Right cardiac atrium (tissue), 5 donors: ENCODE measurements around the gene FUT1. TPM values are rescaled to one million over a fixed set of nuclear protein-coding genes. Genes with fewer than 3 reads are reported as not detected.
A peak's percentile ranks its signal among the peaks of the same experiment; 100 is the strongest.
"Not testable (repeated sequence)": the region's sequence is repeated elsewhere in the genome, so short reads cannot be mapped to it uniquely, and the experiment has no call there.

Experiments
- ATAC-seq, 2 donors: fragments of 200-7000 bp; cut with Tn5 transposase; one replicate each; pipeline versions ENCODE4 v1.8.0 to v1.9.1; 2020; ENCODE audit warnings: moderate library complexity in 2 of 2, mild to moderate bottlenecking in 1 of 2
- DNase-seq, 3 donors: peaks; one replicate each; pipeline ENCODE4 v3.0.0-alpha.2; 2020
- H3K27ac ChIP-seq: one replicate; pipeline ENCODE4 v1.5.1; 2013; ENCODE audit warnings: mild to moderate bottlenecking, low read length, control low read depth, moderate library complexity
- H3K27me3 ChIP-seq: one replicate; pipeline ENCODE4 v1.6.1; 2013; ENCODE audit not compliant: control insufficient read depth, insufficient read depth
- H3K4me1 ChIP-seq: one replicate; pipeline ENCODE4 v1.6.1; 2013; ENCODE audit warnings: low read length; ENCODE audit not compliant: control insufficient read depth, insufficient read depth
- H3K4me3 ChIP-seq: one replicate; pipeline ENCODE4 v1.5.1; 2013; ENCODE audit warnings: low read length, control low read depth
- H3K9me3 ChIP-seq: one replicate; pipeline ENCODE4 v1.6.1; 2013; ENCODE audit warnings: low read length; ENCODE audit not compliant: control insufficient read depth
- WGBS: extraction: QIAGEN DNeasy Blood & Tissue Kit; methylation state at CpG from one replicate; pipeline ENCODE4 v1.1.7; 2013; 5-methylcytosine and 5-hydroxymethylcytosine counted together
- intact Hi-C, 4 donors: fragments of 100-400 bp; cut with DNase I; formaldehyde crosslinking; loops; one replicate each; pipeline versions ENCODE4 v1.11.0 to v1.14.0; 2022 to 2023
- polyA plus RNA-seq: library from polyadenylated mRNA; stranded (reverse); fragments of 200-250 nt; gene quantifications from one replicate; pipeline ENCODE4 v1.2.3, GENCODE V29; 2013
- total RNA-seq, 4 donors: library from RNA; stranded (reverse); fragmentation: NEBNext Ultra II Directional; extraction: Animal tissue kit (Norgen Biotek cat#: 25700); gene quantifications; one replicate each; pipeline ENCODE4 v1.2.1, GENCODE V29; 2021
- donor health status: healthy with polysubstance abuse.
- donor health status: DM: no; HTN: yes; CAD: no.
- donor health status: DM: no; HTN: no; CAD: no.
- donor health status: DM: no; HTN: yes; CAD: no; lungs with severe emphysema.
- donor health status: DM: yes; HTN: yes; CAD: no.

The FUT1 gene
- total and polyA plus RNA-seq, 5 donors, result 2.2 to 4.0 (median 2.7) TPM

DNA sequence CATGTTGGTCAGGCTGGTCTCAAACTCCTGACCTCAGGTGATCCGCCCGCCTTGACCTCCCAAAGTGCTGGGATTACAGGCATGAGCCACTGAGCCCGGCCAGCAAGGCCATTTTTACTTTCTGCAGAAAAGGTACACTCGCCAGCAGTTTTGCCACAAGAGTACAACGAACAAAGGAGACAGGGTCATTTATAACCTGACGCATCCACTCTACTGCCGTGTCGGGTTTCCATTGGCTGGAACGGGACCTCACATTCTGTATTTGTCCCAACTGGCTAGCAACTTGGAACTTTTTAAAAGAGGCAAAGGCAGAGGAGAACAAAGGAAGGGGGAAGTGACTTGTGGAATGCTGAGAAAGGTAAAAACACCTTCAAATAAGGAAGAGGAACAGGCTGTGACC lies 34.9 kb upstream of the FUT1 start:
- not testable (repeated sequence) for H3K27me3 ChIP-seq, H3K27ac ChIP-seq, H3K4me3 ChIP-seq, ATAC-seq, H3K4me1 ChIP-seq, H3K9me3 ChIP-seq
- peak in 1 of 3 donors; percentile 12 for DNase-seq
- 91% methylated on average over 9 of the region's 9 CpGs for WGBS
- intact Hi-C loops, result loop anchor here in 1 of 4 donors (5.0 kb wide), 1 partner anchor 55 kb away; no protein-coding TSS in a partner anchor

DNA sequence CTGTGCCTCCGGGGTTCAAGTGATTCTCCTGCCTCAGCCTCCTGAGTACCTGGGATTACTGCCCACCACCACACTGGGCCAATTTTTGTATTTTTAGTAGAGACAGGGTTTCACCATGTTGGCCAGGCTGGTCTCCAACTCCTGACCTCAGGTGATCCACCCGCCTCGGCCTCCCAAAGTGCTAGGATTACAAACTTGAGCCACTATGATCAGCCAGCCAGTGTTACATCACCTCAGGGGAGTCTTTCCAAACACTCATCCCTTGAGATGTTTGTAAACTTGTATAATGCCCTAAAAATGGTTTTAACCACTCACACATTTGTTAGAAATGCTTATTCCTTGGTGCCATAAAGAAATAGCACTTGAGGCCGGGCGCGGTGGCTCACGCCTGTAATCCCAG lies 34.0 kb upstream of the FUT1 start:
- H3K27me3 ChIP-seq, H3K4me3 ChIP-seq, ATAC-seq, H3K9me3 ChIP-seq, H3K27ac ChIP-seq, H3K4me1 ChIP-seq: not testable (repeated sequence)
- 93% methylated on average over 7 of the region's 7 CpGs for WGBS
- peak in 1 of 3 donors; percentile 34 for DNase-seq
- intact Hi-C loops, result loop anchor here in 1 of 4 donors (5.0 kb wide), 1 partner anchor 56 kb away; no protein-coding TSS in a partner anchor

GRCh38 chr19:48784527-48784926 lies 32.1 kb upstream of the FUT1 start:
- Histone ChIP-seq H3K4me3 (no peak overlapping the region), H3K27ac (no peak overlapping the region), H3K27me3 (no peaks in the 10 kb centered on the region), H3K9me3 (no peaks in the 10 kb centered on the region), H3K4me1 (peaks cover 2% of the 10 kb centered on the region)
- ATAC-seq (no peak), DNase-seq (no peak)
- intact Hi-C loops, result no loop called here
- WGBS, result 55% methylated on average over 5 of the region's 5 CpGs

DNA sequence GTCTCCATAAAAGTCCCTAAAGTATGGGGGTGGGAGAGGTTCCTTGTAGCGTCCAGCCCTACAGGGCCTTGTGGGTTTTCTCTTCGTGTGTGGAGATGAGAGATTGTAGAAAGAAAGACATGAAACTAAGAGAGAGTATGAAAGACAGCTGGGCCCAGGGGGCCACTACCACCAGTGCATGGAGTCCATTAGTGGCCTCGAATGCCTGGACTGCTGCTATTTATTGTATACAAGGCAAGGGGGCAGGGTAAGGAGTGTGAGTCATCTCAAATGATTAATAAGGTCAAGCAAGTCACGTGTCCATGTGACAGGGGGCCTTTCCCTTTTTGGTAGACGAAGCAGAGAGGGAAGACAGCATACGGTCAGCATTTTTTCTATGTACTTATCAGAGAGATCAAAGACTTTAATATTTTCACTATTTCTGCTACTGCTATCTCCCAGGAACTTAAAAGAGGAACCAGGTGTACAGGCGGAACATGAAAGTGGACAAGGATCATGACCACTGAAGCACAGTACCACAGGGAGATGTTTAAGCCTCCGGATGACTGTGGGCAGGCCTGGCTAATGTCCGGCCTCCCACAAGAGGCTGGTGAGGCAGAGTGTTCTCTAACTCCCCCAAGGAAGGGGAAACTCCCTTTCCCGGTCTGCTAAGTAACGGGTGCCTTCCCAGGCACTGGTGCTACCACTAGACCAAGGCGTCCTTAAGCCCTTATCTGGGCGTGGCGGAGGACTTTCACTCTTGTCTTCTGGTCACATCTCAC lies 28.4 kb upstream of the FUT1 start:
- Histone ChIP-seq H3K27me3 (no peaks in the 10 kb centered on the region), H3K27ac (peak overlapping the region; percentile 39), H3K4me3 (no peak overlapping the region), H3K9me3 (no peaks in the 10 kb centered on the region), H3K4me1 (peaks cover 2% of the 10 kb centered on the region)
- 53% methylated on average over 14 of the region's 14 CpGs for WGBS
- DNase-seq (peak in 1 of 3 donors; percentile 28), ATAC-seq (peak; percentile 4 to 30)
- intact Hi-C loops, result no loop called here

GRCh38 chr19:48779636-48780035 lies 27.2 kb upstream of the FUT1 start:
- Histone ChIP-seq H3K27ac (no peak overlapping the region), H3K4me1 (peaks cover 2% of the 10 kb centered on the region), H3K27me3 (no peaks in the 10 kb centered on the region), H3K4me3 (no peak overlapping the region), H3K9me3 (no peaks in the 10 kb centered on the region)
- DNase-seq, result no peak
- ATAC-seq, result no peak
- intact Hi-C loops, result no loop called here
- 52% methylated on average over 1 of the region's 1 CpG for WGBS

DNA sequence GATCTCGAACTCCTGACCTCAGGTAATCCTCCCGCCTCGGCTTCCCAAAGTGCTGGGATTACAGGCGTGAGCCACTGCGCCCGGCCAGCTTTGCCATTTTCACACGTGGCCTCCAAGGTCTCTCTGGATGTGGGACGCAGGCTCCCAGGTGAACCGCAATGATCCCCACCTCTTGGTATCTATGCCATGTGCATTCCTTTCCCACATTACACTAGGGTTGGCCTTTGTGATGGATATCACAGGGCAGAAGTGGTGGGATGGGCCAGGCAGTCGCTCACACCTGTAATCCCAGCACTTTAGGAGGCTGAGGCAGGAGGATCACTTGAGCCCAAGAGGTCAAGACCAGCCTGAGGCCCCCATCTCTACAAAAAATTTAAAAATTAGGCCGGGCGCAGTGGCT lies 25.3 kb upstream of the FUT1 start:
- Histone ChIP-seq H3K9me3 (no peaks in the 10 kb centered on the region), H3K4me1 (peaks cover 2% of the 10 kb centered on the region), H3K27me3 (no peaks in the 10 kb centered on the region), H3K27ac (no peak overlapping the region), H3K4me3 (no peak overlapping the region)
- ATAC-seq, result no peak
- no peak for DNase-seq
- WGBS, result 93% methylated on average over 12 of the region's 12 CpGs
- intact Hi-C loops, result no loop called here

- no peak for ATAC-seq
- intact Hi-C loops, result no loop called here
- WGBS, result 86% methylated on average over 5 of the region's 5 CpGs
Measured at GRCh38 chr19:48777139-48777538, 24.7 kb upstream of the FUT1 start.

DNA sequence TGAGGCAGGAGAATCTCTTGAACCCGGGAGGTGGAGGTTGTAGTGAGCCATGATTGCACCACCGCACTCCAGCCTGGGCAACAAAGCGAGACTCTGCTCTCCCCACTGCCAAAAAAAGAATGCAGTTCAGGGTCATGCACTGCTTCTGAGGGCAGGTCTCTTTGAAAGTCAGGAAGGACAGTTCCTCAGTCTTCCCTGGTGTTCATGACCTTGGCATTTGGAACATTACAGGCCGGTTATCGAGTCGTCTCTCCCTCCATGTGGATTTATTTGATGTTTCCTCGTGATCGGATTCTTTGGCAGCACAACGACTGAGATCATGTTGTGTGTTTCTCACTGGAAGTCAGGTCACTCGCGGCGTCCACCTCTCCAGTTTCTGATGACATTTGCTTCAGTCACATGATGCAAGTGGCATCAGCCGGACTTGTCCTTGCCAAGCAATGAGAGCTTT lies 20.1 kb upstream of the FUT1 start:
- ATAC-seq, result peak; percentile 47 to 56
- peak in 1 of 3 donors; percentile 65 for DNase-seq
- intact Hi-C loops, result no loop called here
- Histone ChIP-seq H3K4me3 (no peak overlapping the region), H3K9me3 (no peaks in the 10 kb centered on the region), H3K4me1 (no peaks in the 10 kb centered on the region), H3K27me3 (no peaks in the 10 kb centered on the region), H3K27ac (no peak overlapping the region)
- WGBS, result 43% methylated on average over 13 of the region's 13 CpGs

More at GRCh38 chr19:48777139-48777538, 24.7 kb upstream of the FUT1 start:
- H3K4me3 ChIP-seq, result no peak overlapping the region
- H3K27me3 ChIP-seq, result no peaks in the 10 kb centered on the region
- peaks cover 2% of the 10 kb centered on the region for H3K4me1 ChIP-seq
- DNase-seq, result no peak
- no peak overlapping the region for H3K27ac ChIP-seq
- H3K9me3 ChIP-seq, result no peaks in the 10 kb centered on the region

- DNase-seq (no peak), ATAC-seq (no peak)
- no peak overlapping the region for H3K4me3 ChIP-seq
- no peaks in the 10 kb centered on the region for H3K9me3 ChIP-seq
- WGBS, result 77% methylated on average over 20 of the region's 20 CpGs
- no peak overlapping the region for H3K27ac ChIP-seq
- intact Hi-C loops, result no loop called here
- H3K27me3 ChIP-seq, result no peaks in the 10 kb centered on the region
- H3K4me1 ChIP-seq, result no peaks in the 10 kb centered on the region
Measured at GRCh38 chr19:48770734-48771472, 18.5 kb upstream of the FUT1 start.

GRCh38 chr19:48770266-48770665 lies 17.8 kb upstream of the FUT1 start:
- no peak overlapping the region for H3K4me3 ChIP-seq
- intact Hi-C loops, result no loop called here
- DNase-seq (no peak), ATAC-seq (no peak)
- H3K27me3 ChIP-seq, result no peaks in the 10 kb centered on the region
- H3K27ac ChIP-seq, result no peak overlapping the region
- WGBS, result 84% methylated on average over 7 of the region's 7 CpGs
- H3K4me1 ChIP-seq, result no peaks in the 10 kb centered on the region
- no peaks in the 10 kb centered on the region for H3K9me3 ChIP-seq

- Histone ChIP-seq H3K4me3 (no peak overlapping the region), H3K27ac (no peak overlapping the region), H3K9me3 (no peaks in the 10 kb centered on the region), H3K4me1 (no peaks in the 10 kb centered on the region), H3K27me3 (no peaks in the 10 kb centered on the region)
- intact Hi-C loops, result no loop called here
- WGBS, result 82% methylated on average over 11 of the region's 11 CpGs
- DNase-seq (no peak), ATAC-seq (no peak)
Measured at GRCh38 chr19:48768994-48769713, 16.7 kb upstream of the FUT1 start.
